ENCODE measurements around the gene KCTD4. TPM values are rescaled to one million over a fixed set of nuclear protein-coding genes. Genes with fewer than 3 reads are reported as not detected.

KCTD4 gene
- 0.77 TPM for total RNA-seq

GRCh38 chr13:45200701-45201232 is at the start of gene KCTD4:
Gene KCTD4 (minus strand): TSS chr13:45201045. CDS start chr13:45194567, 6,478 bp downstream.

Other genes starting within 250 kb of the KCTD4 start
- gene NUFIP1, start 211.6 kb downstream of the KCTD4 start, total RNA-seq: 7.1 TPM
- gene GPALPP1, start 211.5 kb downstream of the KCTD4 start, total RNA-seq: 50.0 TPM
- gene GTF2F2, start 80.5 kb downstream of the KCTD4 start, total RNA-seq: 25.8 TPM
- gene TPT1, start 140.1 kb upstream of the KCTD4 start, total RNA-seq: 2,639 TPM
- 8.2 TPM for gene SLC25A30, start 217.3 kb upstream of the KCTD4 start, total RNA-seq

Data from camera-type eye (tissue), 1 donor.